ENCODE results near the gene AKAP17A. TPM values are rescaled to one million over a fixed set of nuclear protein-coding genes. Genes with fewer than 3 reads are reported as not detected.

The AKAP17A gene, protein sequence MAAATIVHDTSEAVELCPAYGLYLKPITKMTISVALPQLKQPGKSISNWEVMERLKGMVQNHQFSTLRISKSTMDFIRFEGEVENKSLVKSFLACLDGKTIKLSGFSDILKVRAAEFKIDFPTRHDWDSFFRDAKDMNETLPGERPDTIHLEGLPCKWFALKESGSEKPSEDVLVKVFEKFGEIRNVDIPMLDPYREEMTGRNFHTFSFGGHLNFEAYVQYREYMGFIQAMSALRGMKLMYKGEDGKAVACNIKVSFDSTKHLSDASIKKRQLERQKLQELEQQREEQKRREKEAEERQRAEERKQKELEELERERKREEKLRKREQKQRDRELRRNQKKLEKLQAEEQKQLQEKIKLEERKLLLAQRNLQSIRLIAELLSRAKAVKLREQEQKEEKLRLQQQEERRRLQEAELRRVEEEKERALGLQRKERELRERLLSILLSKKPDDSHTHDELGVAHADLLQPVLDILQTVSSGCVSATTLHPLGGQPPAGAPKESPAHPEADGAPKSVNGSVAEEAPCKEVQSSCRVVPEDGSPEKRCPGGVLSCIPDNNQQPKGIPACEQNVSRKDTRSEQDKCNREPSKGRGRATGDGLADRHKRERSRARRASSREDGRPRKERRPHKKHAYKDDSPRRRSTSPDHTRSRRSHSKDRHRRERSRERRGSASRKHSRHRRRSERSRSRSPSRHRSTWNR
- total RNA-seq = 27.1 and 30.7 TPM in 2 replicates

DNA sequence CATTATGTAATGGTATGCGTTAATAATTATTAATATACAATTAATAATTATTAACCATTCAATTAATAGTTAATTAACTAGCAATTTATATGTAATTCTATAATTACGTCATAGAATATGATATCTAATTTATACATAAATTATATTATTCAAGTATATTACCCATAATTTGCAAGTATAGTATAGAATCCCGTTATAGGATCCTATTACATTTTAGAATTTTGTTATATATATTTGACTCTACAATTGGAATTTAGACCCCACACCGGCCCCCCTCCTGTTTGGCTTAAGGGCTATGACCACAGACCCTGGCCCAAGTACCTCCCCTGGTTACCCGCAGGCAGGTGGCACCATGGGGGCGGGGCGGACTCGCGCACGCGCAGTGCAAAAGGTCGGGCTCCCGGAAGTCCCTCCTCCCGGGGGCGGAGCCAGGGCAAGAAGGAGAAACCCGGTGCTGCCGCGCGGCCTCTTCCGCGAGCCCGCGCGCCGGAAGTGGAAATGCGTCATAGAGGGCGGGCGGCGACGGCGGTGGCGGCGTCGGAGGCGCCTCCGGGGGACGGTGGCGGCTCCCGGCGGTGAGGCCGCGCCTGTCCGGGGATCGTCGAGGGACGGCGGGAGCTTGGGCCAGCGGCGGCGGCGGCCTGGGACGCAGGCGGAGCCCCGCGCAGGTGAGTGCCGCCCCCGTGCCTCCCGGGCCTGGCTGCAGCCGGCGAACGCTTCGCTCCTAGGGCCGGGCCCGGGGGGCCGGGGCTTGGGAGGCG is at the start of gene AKAP17A:
Gene AKAP17A (plus strand): TSS at position 503 of the 761 bp plus-strand sequence. CDS start 1,859 bp downstream, outside the sequence.

DNA sequence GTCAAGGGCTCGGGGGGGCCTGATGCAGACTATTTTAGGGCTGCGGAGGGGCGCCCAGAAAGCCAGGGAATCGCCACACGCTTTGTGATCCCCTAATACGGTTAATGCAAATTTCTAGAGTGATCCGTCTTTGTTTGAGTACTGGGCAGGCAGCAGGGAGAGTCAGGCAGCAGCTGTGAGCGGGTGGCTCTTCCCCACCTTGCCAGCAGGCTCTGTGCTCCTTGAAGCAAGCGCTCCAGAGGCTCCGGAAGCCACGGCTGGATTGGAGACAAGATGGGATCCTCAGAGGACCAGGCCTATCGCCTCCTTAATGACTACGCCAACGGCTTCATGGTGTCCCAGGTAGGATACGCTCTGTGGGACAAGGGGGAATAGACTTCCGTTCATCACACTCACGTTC is 23.5 kb downstream of the AKAP17A start, which contains the start of gene ASMT:
Gene ASMT (plus strand): TSS at position 133 of the 400 bp plus-strand sequence. CDS start 141 bp downstream, at position 274.

Other genes starting within 250 kb of the AKAP17A start
- gene SLC25A6, start 199.5 kb upstream of the AKAP17A start, total RNA-seq = 111 and 188 TPM in 2 replicates
- gene ASMTL, start 138.7 kb upstream of the AKAP17A start, total RNA-seq = 6.8 and 26.5 TPM in 2 replicates
- gene P2RY8, start 54.4 kb upstream of the AKAP17A start, total RNA-seq = not detected in 2 replicates
- not detected in 2 replicates for gene ASMT, start 23.5 kb downstream of the AKAP17A start, total RNA-seq

Data from regular cardiac myocyte (primary cell).